ENCODE results near the gene RPS15A. TPM values are rescaled to one million over a fixed set of nuclear protein-coding genes. Genes with fewer than 3 reads are reported as not detected.

RPS15A gene
- total RNA-seq, result 1,000 to 10,000 TPM; 1,939 to 2,119 TPM

GRCh38 chr16:18789850-18790706 is at the start of gene RPS15A:
RPS15A (minus strand) TSS chr16:18790334; CDS start chr16:18789113, 1,221 bp downstream.
- H3K27me3 Mint-ChIP-seq, result no peaks in the 10 kb centered on the region
- CTCF ChIA-PET, result interaction anchor here (0.6 to 8.2 kb wide), 8 partner anchors 11 to 257 kb away, joined by 3 to 86 read pairs (median 3); partner anchors contain the start of gene ARL6IP1
- H3K4me1 Mint-ChIP-seq, result peaks cover 57% of the 10 kb centered on the region

DNA sequence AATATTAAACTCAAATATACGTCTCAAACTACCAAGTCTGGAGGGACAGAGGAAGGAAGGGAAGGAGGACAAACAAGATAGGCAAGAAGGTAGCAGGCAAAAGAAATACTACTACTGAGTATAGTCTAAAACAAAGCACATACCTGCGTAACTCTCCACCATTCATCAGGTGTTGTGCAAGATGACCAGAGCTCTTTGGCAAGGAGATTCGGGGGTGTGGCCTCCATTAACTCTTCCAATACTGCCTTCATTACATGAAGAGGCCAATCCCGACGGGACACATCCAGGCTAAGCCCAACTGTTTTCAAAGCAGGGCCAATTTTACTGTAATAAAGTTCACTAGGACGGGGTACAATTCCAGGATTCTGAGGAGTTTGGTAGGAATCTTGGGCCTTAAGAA is 49.4 kb upstream of the RPS15A start:
- POLR2A ChIA-PET, result no interaction called here
- Mint-ChIP-seq H3K9me3 (no peaks in the 10 kb centered on the region), H3K27ac (no peak overlapping the region), H3K36me3 (ENCODE audit: low read depth) (peaks cover 75% of the 10 kb centered on the region), H3K27me3 (no peaks in the 10 kb centered on the region), H3K4me1 (peaks cover 7% of the 10 kb centered on the region), H3K4me3 (no peak overlapping the region)
- no peak for DNase-seq
- CTCF ChIA-PET, result no interaction called here

More at GRCh38 chr16:18789850-18790706, at the start of gene RPS15A:
- DNase-seq, result peak; percentile 97
- H3K9me3 Mint-ChIP-seq, result no peaks in the 10 kb centered on the region
- POLR2A ChIA-PET, result interaction anchor here (0.6 to 1.5 kb wide), 4 partner anchors 12 to 850 kb away, joined by 3 to 34 read pairs (median 6); partner anchors contain the start of gene ARL6IP1
- peak within 1 kb of the TSS; percentile 94 for H3K27ac Mint-ChIP-seq
- H3K36me3 Mint-ChIP-seq (ENCODE audit: low read depth), result peaks cover 85% of the 10 kb centered on the region
- H3K4me3 Mint-ChIP-seq, result peak within 1 kb of the TSS; percentile 85

GRCh38 chr16:18836702-18837101 is 46.6 kb upstream of the RPS15A start:
- DNase-seq, result no peak
- Mint-ChIP-seq H3K36me3 (ENCODE audit: low read depth) (peaks cover 67% of the 10 kb centered on the region), H3K4me3 (no peak overlapping the region), H3K4me1 (peaks cover 7% of the 10 kb centered on the region), H3K9me3 (no peaks in the 10 kb centered on the region), H3K27me3 (no peaks in the 10 kb centered on the region), H3K27ac (peak overlapping the region; percentile 65)
- POLR2A ChIA-PET, result no interaction called here
- CTCF ChIA-PET, result interaction anchor here (0.8 to 1.9 kb wide), 4 partner anchors 9 to 41 kb away, joined by 3 to 5 read pairs (median 4); no protein-coding TSS in a partner anchor

DNA sequence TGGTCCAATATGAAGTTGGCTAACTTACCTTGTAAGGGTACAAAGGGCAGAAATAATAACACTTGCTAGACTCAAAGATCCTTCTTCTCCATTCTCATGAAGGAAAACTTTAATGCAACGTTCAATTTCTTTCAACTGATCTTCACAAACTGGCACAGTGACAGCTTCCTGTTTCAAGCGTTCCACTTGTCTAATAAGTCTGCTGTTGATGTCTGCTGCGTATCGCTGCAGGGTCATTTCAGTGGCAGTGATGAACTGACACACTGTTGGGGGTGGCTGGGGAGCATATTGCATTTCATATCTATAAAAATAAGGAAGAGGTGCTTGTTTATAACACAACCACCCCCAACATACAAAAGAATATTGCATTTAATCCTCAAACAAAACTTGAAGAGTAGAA is 44.7 kb upstream of the RPS15A start:
- peak overlapping the region; percentile 25 for H3K27ac Mint-ChIP-seq
- H3K4me1 Mint-ChIP-seq, result peaks cover 7% of the 10 kb centered on the region
- DNase-seq, result no peak
- H3K9me3 Mint-ChIP-seq, result no peaks in the 10 kb centered on the region
- H3K4me3 Mint-ChIP-seq, result no peak overlapping the region
- peaks cover 65% of the 10 kb centered on the region for H3K36me3 Mint-ChIP-seq (ENCODE audit: low read depth)
- POLR2A ChIA-PET, result no interaction called here
- CTCF ChIA-PET, result interaction anchor here (1.1 to 1.9 kb wide), 3 partner anchors 31 to 33 kb away, joined by 4 to 5 read pairs (median 4); partner anchors contain the start of gene ARL6IP1
- H3K27me3 Mint-ChIP-seq, result no peaks in the 10 kb centered on the region

GRCh38 chr16:18833707-18834505 is 43.8 kb upstream of the RPS15A start:
- H3K36me3 Mint-ChIP-seq (ENCODE audit: low read depth), result peaks cover 67% of the 10 kb centered on the region
- POLR2A ChIA-PET, result no interaction called here
- no peaks in the 10 kb centered on the region for H3K27me3 Mint-ChIP-seq
- H3K4me1 Mint-ChIP-seq, result peaks cover 4% of the 10 kb centered on the region
- H3K9me3 Mint-ChIP-seq, result no peaks in the 10 kb centered on the region
- H3K27ac Mint-ChIP-seq, result no peak overlapping the region
- DNase-seq, result no peak
- H3K4me3 Mint-ChIP-seq, result no peak overlapping the region
- CTCF ChIA-PET, result interaction anchor here (0.8 to 1.1 kb wide), 2 partner anchors 32 to 33 kb away, joined by 4 read pairs; partner anchors contain the start of gene ARL6IP1

GRCh38 chr16:18832613-18833012 is 42.5 kb upstream of the RPS15A start:
- Mint-ChIP-seq H3K4me1 (peaks cover 9% of the 10 kb centered on the region), H3K27me3 (no peaks in the 10 kb centered on the region), H3K4me3 (no peak overlapping the region), H3K9me3 (no peaks in the 10 kb centered on the region), H3K27ac (no peak overlapping the region), H3K36me3 (ENCODE audit: low read depth) (peaks cover 68% of the 10 kb centered on the region)
- CTCF ChIA-PET, result interaction anchor here (2.2 kb wide), 1 partner anchor 31 kb away, joined by 11 read pairs; the partner anchor contains the start of gene ARL6IP1
- DNase-seq, result no peak
- POLR2A ChIA-PET, result no interaction called here

- Mint-ChIP-seq H3K4me3 (no peak overlapping the region), H3K9me3 (no peaks in the 10 kb centered on the region), H3K27me3 (no peaks in the 10 kb centered on the region), H3K36me3 (ENCODE audit: low read depth) (peaks cover 64% of the 10 kb centered on the region), H3K27ac (no peak overlapping the region), H3K4me1 (peaks cover 4% of the 10 kb centered on the region)
- no peak for DNase-seq
- POLR2A ChIA-PET, result no interaction called here
- CTCF ChIA-PET, result interaction anchor here (2.2 kb wide), 1 partner anchor 30 kb away, joined by 11 read pairs; the partner anchor contains the start of gene ARL6IP1
Observed at GRCh38 chr16:18832006-18832405, 41.9 kb upstream of the RPS15A start.

- Mint-ChIP-seq H3K27ac (peak overlapping the region; percentile 1), H3K27me3 (no peaks in the 10 kb centered on the region), H3K36me3 (ENCODE audit: low read depth) (peaks cover 42% of the 10 kb centered on the region), H3K4me1 (peaks cover 4% of the 10 kb centered on the region), H3K9me3 (no peaks in the 10 kb centered on the region), H3K4me3 (no peak overlapping the region)
- ChIA-PET POLR2A (no interaction called here), CTCF (interaction anchor here (0.8 to 1.5 kb wide), 5 partner anchors 12 to 39 kb away, joined by 3 to 7 read pairs (median 3); partner anchors contain the start of gene RPS15A)
- no peak for DNase-seq
Observed at GRCh38 chr16:18829251-18829650, 39.1 kb upstream of the RPS15A start.

DNA sequence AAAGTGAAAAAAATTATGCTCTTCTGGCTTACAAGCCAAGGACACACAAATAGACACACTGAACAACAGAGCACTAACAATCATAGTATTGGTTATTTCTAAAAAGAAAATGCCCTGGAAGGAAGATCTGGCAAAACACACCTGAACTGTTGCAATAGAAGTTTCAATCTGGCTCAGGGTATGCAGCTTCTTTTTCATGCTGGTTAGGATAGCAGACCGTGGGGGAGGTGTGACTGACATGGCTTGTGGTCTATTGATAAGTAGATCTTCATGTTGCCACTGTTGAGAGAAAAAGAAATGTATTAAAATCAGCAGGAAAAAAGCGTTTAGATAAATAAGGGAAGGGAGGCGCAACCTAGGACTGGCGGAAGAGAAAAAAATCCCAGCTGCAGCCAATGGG is 37.8 kb upstream of the RPS15A start:
- ChIA-PET POLR2A (no interaction called here), CTCF (interaction anchor here (1.0 to 1.2 kb wide), 3 partner anchors 12 to 38 kb away, joined by 3 read pairs; partner anchors contain the start of gene RPS15A)
- Mint-ChIP-seq H3K27me3 (no peaks in the 10 kb centered on the region), H3K9me3 (no peaks in the 10 kb centered on the region), H3K36me3 (ENCODE audit: low read depth) (peaks cover 36% of the 10 kb centered on the region), H3K4me1 (peaks cover 4% of the 10 kb centered on the region), H3K4me3 (no peak overlapping the region), H3K27ac (peak overlapping the region; percentile 3)
- DNase-seq, result no peak

DNA sequence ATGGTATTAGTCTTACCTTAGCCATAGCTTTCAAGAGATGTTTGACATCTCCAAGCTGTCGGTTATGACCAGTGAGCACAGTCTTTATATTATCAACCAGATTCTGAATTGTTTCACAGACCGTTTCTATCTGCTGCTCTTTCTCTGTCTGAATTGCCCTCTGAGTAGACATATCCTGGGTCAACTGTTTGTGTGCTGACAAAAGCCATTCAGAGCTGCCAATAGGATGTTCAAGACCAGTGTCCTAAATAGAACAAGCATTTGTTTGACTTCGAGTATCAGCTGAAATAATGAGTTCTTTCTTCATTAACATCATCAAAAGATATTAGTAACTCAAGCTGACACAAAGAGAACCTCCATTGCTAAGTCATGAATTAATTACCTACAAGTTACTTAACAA is 26.2 kb upstream of the RPS15A start:
- Mint-ChIP-seq H3K27ac (no peak overlapping the region), H3K4me1 (peaks cover 13% of the 10 kb centered on the region), H3K4me3 (no peak overlapping the region), H3K9me3 (no peaks in the 10 kb centered on the region), H3K27me3 (no peaks in the 10 kb centered on the region), H3K36me3 (ENCODE audit: low read depth) (peaks cover 59% of the 10 kb centered on the region)
- ChIA-PET POLR2A (no interaction called here), CTCF (interaction anchor here (0.9 to 3.7 kb wide), 6 partner anchors 9 to 26 kb away, joined by 3 to 31 read pairs (median 5); partner anchors contain the start of genes ARL6IP1 and RPS15A)
- no peak for DNase-seq

- CTCF ChIA-PET, result no interaction called here
- Mint-ChIP-seq H3K27me3 (no peaks in the 10 kb centered on the region), H3K9me3 (no peaks in the 10 kb centered on the region), H3K36me3 (ENCODE audit: low read depth) (peaks cover 70% of the 10 kb centered on the region), H3K4me3 (no peak overlapping the region), H3K4me1 (no peaks in the 10 kb centered on the region), H3K27ac (no peak overlapping the region)
- POLR2A ChIA-PET, result no interaction called here
- DNase-seq, result no peak
Observed at GRCh38 chr16:18811925-18812324, 21.8 kb upstream of the RPS15A start.

- no peak overlapping the region for H3K27ac Mint-ChIP-seq
- ChIA-PET POLR2A (no interaction called here), CTCF (interaction anchor here (1.1 to 1.4 kb wide), 2 partner anchors 19 to 37 kb away, joined by 3 read pairs; no protein-coding TSS in a partner anchor)
- no peaks in the 10 kb centered on the region for H3K9me3 Mint-ChIP-seq
- H3K4me3 Mint-ChIP-seq, result no peak overlapping the region
- peaks cover 68% of the 10 kb centered on the region for H3K36me3 Mint-ChIP-seq (ENCODE audit: low read depth)
- no peaks in the 10 kb centered on the region for H3K27me3 Mint-ChIP-seq
- H3K4me1 Mint-ChIP-seq, result peaks cover 27% of the 10 kb centered on the region
- DNase-seq, result no peak
Observed at GRCh38 chr16:18809165-18809564, 19.0 kb upstream of the RPS15A start.
